Stimulated activated naive CD8-positive, alpha-beta T cell treated with anti-CD3 and anti-CD28 coated beads, Interleukin-15, amount 100 ng/mL, for 72 hours (primary cell): ENCODE results near the gene KIF16B.

Source experiments
- ATAC-seq: fragments of 150-1000 bp; cut with Tn5 transposase; 2 replicates; pipeline ENCODE4 v1.10.0; 2021; ENCODE audit warnings: mild to moderate bottlenecking, moderate library complexity
- DNase-seq, 2 donors: peaks; one replicate each; pipeline ENCODE4 v3.0.0; 2021 to 2022
- H3K27ac Mint-ChIP-seq, 2 donors: one replicate each; pipeline ENCODE4 v1.8.0; 2022; ENCODE audit warnings: mild to moderate bottlenecking in 2 of 2, mixed read lengths in 2 of 2, moderate library complexity in 2 of 2
- H3K27me3 Mint-ChIP-seq: one replicate; pipeline ENCODE4 v1.8.0; 2022; ENCODE audit warnings: mixed read lengths
- H3K4me1 Mint-ChIP-seq: one replicate; pipeline ENCODE4 v1.8.0; 2022; ENCODE audit warnings: mild to moderate bottlenecking, mixed read lengths
- H3K4me3 Mint-ChIP-seq, 2 donors: one replicate each; pipeline ENCODE4 v1.8.0; 2022; ENCODE audit warnings: mild to moderate bottlenecking in 2 of 2, mixed read lengths in 2 of 2, moderate library complexity in 1 of 2
- H3K9me3 Mint-ChIP-seq, 2 donors: one replicate each; pipeline ENCODE4 v1.8.0; 2022; ENCODE audit warnings: mixed read lengths in 2 of 2

The KIF16B gene

DNA sequence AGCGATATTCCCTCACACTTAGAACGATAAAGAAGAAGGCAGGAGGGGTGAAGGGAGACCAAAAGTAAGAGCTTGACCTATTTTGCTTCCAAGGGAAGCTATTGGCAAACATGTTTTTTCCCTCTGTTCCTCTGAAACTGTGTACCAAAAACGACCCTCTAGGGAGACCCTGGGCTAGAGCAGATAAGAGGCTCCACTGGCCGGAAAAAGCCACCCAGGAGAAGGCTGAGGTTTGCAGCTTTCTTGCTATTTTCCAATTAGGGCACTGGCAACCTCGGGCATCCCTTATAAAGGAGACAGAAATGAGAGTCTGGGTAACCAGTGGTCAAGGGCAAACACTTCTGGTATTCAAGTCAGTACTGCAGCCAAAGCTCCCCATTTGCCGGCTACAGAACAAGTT is 168.0 kb downstream of the KIF16B start:
- ATAC-seq = no peak
- Mint-ChIP-seq H3K27me3 (no peaks in the 10 kb centered on the region), H3K4me3 (no peak overlapping the region), H3K27ac (no peak overlapping the region), H3K9me3 (no peaks in the 10 kb centered on the region), H3K4me1 (no peaks in the 10 kb centered on the region)
- DNase-seq = no peak

DNA sequence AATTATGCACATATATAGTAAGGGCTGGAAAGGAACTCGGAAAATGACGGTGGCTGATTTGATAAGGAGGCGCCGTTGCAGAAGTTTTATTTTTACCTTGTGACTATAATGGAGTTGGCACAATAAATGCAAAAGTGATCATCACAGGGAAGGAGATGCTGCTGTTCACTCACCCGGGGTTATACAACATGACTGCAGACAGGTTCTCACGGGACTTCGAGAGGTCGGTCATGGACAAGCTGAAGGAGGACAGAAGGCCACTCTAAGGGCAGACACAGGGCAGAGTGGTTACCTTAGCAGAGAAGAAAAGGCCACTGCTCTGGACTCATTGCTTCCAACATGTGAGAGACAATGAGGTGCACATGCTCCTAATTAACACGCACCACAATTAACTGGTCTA is 168.6 kb downstream of the KIF16B start:
- no peak for ATAC-seq
- no peaks in the 10 kb centered on the region for H3K9me3 Mint-ChIP-seq

DNA sequence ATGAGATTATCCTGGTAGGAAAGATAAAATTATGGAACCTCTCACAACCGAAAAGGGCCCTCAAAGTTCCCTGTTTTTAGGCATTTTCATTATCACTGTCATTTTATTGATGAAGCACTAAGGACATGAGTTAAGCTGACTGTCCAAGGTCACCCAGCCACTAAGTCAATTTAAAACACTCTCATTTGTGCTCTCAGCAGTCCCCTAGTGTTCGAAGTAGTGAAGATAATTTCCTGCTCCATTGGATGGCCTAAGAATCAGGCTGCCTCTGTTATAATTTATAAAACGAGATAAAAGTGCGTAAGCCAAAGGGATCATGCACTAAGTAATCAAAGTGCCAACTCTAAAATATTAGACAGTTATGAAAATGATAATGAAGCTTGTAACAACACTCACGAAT is 169.1 kb downstream of the KIF16B start:
- Mint-ChIP-seq H3K27me3 (no peaks in the 10 kb centered on the region), H3K27ac (no peak overlapping the region), H3K4me3 (no peak overlapping the region), H3K9me3 (no peaks in the 10 kb centered on the region), H3K4me1 (no peaks in the 10 kb centered on the region)
- DNase-seq (no peak), ATAC-seq (no peak)

More for the DNA sequence above, 168.6 kb downstream of the KIF16B start:
- DNase-seq = no peak
- Mint-ChIP-seq H3K4me3 (no peak overlapping the region), H3K27me3 (no peaks in the 10 kb centered on the region), H3K27ac (no peak overlapping the region), H3K4me1 (no peaks in the 10 kb centered on the region)

DNA sequence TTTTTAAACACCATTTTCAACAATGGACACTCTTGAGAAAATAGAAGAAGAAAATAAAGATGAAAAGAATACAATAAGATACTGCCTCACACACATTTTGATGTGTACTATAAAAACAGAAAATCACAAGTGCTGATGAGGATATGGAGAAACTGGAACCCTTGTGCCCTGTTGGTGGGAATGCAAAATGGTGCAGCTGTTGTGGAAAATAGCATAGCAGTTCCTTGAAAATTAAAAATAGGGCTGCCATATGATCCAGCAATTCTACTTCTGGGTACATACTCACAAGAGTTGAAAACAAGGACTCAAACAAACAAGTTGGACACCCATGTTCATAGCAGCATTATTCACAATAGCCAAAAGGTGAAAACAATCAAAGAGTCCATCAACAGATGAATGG is 173.0 kb downstream of the KIF16B start:
- ATAC-seq = no peak
- Mint-ChIP-seq H3K27ac (no peak overlapping the region), H3K9me3 (no peaks in the 10 kb centered on the region), H3K4me1 (no peaks in the 10 kb centered on the region), H3K4me3 (no peak overlapping the region), H3K27me3 (no peaks in the 10 kb centered on the region)
- no peak for DNase-seq

DNA sequence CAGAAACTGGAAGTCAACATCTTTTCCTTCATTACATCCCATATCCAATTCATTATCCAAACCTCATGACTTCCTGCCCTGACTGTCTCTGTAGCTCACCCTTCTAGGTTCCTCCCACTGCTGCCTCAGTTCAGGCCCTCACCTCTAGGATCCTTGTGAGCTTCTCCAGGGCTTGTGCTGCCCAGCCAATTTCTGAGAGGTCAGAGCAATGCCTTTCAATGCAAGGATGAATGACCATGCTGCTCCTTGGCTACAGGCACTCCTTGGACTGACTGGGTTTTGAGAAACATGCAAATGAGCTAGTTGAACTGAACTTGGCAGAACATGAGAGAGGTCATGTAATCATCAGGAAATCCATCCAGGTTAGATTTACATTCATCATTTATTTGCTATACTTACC is 173.4 kb downstream of the KIF16B start:
- H3K4me3 Mint-ChIP-seq = no peak overlapping the region
- no peak for ATAC-seq
- DNase-seq = no peak
- no peaks in the 10 kb centered on the region for H3K9me3 Mint-ChIP-seq
- H3K27ac Mint-ChIP-seq = no peak overlapping the region
- no peaks in the 10 kb centered on the region for H3K4me1 Mint-ChIP-seq
- no peaks in the 10 kb centered on the region for H3K27me3 Mint-ChIP-seq

DNA sequence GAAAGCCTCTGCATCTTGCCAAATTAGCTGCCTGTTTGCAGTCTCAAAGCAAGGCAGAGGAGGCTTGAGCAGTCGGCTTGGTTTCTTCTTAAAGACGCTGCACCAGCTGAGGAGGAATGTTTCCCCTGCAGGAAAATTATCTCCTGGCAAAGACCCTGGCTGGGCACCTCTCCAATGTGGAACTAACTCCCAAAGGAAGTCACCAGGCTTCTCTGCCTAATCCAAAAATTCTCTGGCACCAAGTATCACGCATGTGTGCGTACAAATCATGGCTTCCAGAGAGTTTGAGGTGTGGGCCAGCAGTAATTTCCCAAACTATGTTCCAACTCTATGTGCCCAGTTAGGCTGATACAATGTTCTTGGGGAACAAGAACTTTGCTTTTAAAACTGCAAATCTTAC is 176.2 kb downstream of the KIF16B start:
- Mint-ChIP-seq H3K4me1 (no peaks in the 10 kb centered on the region), H3K27me3 (no peaks in the 10 kb centered on the region), H3K4me3 (no peak overlapping the region), H3K27ac (no peak overlapping the region), H3K9me3 (no peaks in the 10 kb centered on the region)
- DNase-seq (no peak), ATAC-seq (no peak)

DNA sequence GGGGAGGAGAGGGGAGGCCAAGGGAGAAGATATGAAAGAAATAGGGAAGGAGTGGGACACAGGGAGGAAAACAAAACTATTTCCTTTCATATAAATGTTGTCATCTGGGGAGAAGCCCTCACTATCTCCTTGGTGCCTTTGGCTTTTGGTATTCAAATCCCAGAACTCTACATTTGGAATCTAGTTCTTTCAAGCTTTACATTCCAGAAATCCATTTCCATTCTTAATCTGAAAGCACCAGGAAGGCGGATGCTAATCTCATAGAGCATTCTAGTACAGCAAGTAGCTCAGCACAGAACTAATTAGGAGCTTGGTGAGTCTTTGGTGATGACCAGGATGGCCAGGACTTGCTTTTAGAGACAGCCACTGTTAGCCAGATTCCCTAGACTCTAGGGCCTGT is 177.9 kb downstream of the KIF16B start:
- no peak overlapping the region for H3K27ac Mint-ChIP-seq
- H3K9me3 Mint-ChIP-seq = no peaks in the 10 kb centered on the region
- no peak for DNase-seq
- no peaks in the 10 kb centered on the region for H3K4me1 Mint-ChIP-seq
- no peak for ATAC-seq
- no peak overlapping the region for H3K4me3 Mint-ChIP-seq
- H3K27me3 Mint-ChIP-seq = no peaks in the 10 kb centered on the region

DNA sequence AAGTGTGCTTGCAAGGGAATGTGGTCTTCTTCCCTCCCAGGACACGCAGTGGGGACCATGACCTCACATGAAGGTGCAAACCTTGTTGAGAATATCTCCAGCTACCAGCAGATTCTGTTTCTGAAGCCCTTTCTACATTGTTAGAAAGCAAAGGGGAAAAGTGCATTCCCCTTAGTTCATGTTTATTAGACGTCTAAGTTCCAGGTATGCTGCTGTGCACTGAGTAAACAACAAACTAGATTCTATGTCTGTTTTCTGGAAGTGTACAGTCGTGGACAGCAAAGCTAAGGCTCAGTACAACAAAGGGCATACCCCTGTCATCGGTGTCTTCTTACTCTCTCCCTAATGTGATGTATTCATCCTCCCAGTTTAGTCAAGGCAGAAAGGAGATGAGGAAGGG is 178.5 kb downstream of the KIF16B start:
- Mint-ChIP-seq H3K27ac (no peak overlapping the region), H3K4me1 (no peaks in the 10 kb centered on the region), H3K27me3 (no peaks in the 10 kb centered on the region), H3K9me3 (no peaks in the 10 kb centered on the region), H3K4me3 (no peak overlapping the region)
- ATAC-seq (no peak), DNase-seq (no peak)

DNA sequence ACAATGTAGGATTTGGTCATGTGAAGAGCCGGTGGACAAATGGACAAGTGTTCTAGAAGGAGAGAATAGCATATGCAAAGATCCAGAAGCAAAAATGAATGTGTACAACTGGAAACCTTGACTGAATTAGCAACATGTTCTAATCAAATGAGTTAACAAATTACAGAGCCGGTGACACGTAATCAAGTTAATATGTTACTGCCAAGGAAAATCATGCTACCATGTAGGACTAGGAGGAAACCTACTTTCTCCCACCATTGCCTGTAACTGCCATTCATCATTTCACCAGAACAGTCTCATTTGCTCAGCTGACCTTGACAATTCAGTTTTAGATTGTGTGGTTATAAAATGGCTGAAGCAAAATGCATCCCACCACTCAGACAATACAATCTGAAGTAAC is 179.4 kb downstream of the KIF16B start:
- Mint-ChIP-seq H3K4me1 (no peaks in the 10 kb centered on the region), H3K4me3 (no peak overlapping the region), H3K9me3 (no peaks in the 10 kb centered on the region), H3K27me3 (no peaks in the 10 kb centered on the region), H3K27ac (no peak overlapping the region)
- ATAC-seq (no peak), DNase-seq (no peak)

DNA sequence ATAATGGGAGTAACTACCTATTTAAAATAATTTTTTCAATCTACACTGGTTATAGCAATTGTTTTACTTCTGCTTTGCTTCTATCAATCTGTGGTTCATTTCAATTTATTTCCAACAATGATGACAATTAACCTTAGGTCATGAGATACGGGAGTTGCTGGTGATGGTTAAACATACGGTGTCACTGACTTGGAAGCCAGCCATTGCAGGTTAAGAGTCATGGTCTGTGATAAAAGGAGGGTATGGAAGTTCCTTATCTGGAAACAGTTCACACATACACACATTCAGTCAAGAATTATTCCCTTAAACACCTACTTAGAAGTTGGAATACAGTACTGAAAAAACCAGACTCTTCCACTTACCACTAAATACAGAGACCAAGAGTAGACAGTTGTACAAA is 180.0 kb downstream of the KIF16B start:
- H3K9me3 Mint-ChIP-seq = no peaks in the 10 kb centered on the region
- H3K4me1 Mint-ChIP-seq = no peaks in the 10 kb centered on the region
- ATAC-seq (no peak), DNase-seq (no peak)
- no peak overlapping the region for H3K27ac Mint-ChIP-seq
- no peak overlapping the region for H3K4me3 Mint-ChIP-seq
- no peaks in the 10 kb centered on the region for H3K27me3 Mint-ChIP-seq

DNA sequence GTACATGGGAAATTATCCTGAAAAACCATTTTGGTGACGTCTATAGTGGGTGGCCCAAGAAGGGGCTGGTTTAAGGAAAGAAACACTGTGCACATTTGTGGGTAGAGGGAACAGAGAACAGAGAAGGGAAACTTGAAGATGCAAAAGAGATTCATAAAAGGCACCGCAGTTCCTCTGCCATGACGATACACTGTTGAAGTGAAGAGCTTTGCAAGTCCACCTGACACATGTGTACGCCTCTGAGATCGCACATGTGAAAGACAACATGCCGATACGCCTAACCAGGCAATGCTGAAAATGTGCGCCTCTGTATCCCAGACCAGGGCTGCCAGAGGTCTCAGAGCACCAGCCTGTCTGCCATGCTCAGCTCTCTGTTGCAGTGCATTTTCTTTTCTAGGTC is 180.9 kb downstream of the KIF16B start:
- H3K4me3 Mint-ChIP-seq = no peak overlapping the region
- H3K9me3 Mint-ChIP-seq = no peaks in the 10 kb centered on the region
- H3K27ac Mint-ChIP-seq = no peak overlapping the region
- ATAC-seq (no peak), DNase-seq (no peak)
- no peaks in the 10 kb centered on the region for H3K27me3 Mint-ChIP-seq
- no peaks in the 10 kb centered on the region for H3K4me1 Mint-ChIP-seq

DNA sequence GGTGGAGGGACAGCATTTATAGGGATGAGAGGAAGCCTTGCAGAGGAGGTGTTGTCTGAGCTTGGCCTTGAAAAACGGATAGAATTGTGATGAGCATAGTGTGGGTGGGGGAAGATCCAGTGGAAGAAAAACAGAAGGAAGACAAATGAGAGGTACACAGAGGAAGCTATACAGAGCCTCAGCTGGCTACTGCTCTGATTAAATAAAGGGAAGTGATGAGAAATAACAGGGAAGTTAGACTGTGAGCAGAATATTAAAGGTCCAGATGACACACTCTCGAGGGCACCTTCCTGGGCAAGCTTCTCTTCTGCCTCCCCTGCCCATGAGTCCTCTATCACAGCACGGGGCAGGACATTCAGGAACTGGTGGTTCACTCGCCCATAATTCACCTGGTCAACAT is 182.3 kb downstream of the KIF16B start:
- Mint-ChIP-seq H3K27ac (no peak overlapping the region), H3K4me3 (no peak overlapping the region), H3K27me3 (no peaks in the 10 kb centered on the region), H3K4me1 (no peaks in the 10 kb centered on the region), H3K9me3 (no peaks in the 10 kb centered on the region)
- ATAC-seq (no peak), DNase-seq (no peak)

DNA sequence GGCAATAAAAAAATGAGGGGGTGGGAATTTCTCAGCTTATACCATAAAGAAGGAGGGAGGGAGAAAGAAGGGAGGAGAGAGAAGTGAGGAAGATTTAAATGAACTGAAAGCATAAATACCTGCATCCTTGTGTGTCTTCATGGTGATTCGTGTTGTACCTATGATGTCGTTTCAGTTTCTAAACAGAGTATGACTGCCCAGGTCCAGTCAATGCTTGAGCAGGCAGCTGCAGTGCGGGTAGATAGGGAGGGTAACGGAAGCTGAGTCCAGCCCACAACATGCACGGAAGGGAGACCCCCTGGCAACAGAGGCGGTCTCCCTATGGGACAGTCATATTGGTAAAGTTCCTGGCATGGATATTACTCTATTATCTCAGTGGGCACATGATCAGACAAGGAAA is 184.5 kb downstream of the KIF16B start:
- H3K4me1 Mint-ChIP-seq = no peaks in the 10 kb centered on the region
- no peak overlapping the region for H3K4me3 Mint-ChIP-seq
- no peaks in the 10 kb centered on the region for H3K27me3 Mint-ChIP-seq
- H3K9me3 Mint-ChIP-seq = no peaks in the 10 kb centered on the region
- peak overlapping the region in 1 of 2 donors; percentile 67 for H3K27ac Mint-ChIP-seq
- DNase-seq = no peak
- no peak for ATAC-seq

DNA sequence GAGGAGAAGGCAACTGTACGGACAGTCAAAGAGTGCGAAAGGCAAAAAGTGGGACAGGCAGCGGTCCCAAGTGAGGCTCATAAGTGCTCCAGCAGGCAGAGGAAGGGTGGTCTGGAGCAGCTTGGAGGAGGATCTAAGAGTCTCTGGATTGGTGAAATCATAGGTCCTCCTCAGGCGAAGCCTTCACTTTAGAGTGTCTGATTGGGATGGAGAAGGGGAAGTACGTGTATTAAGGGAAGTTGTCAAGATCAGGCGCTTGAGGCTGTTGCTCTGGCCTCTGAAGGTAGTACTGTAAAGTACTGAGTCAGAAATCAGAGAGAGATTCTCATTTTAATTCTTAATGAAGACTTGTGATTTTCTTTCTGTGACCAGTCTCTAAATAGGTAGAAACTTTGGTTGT is 185.6 kb downstream of the KIF16B start:
- Mint-ChIP-seq H3K4me3 (no peak overlapping the region), H3K4me1 (no peaks in the 10 kb centered on the region), H3K27ac (no peak overlapping the region), H3K27me3 (no peaks in the 10 kb centered on the region), H3K9me3 (no peaks in the 10 kb centered on the region)
- no peak for ATAC-seq
- DNase-seq = no peak

DNA sequence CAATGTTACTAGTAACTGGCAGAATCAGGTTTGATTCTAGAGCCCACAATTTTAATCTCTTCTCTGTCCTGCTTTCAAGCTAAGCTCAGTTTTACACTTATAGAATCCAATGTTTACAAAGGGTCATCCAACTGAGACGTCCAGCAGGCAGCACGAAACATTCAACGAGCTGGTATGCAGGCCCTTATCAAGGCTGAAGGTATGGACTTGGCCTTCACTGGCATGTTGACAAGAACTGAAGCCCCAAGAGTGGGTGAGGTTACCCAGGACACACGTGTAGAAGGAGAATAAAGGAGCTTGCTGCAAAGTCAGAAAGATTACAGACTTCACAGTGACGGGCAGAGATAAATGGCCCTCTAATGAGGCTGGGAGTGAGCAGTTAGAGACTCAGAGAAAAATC is 187.4 kb downstream of the KIF16B start:
- H3K9me3 Mint-ChIP-seq = no peaks in the 10 kb centered on the region
- no peak overlapping the region for H3K4me3 Mint-ChIP-seq
- ATAC-seq = no peak
- no peak overlapping the region for H3K27ac Mint-ChIP-seq
- H3K27me3 Mint-ChIP-seq = no peaks in the 10 kb centered on the region
- no peaks in the 10 kb centered on the region for H3K4me1 Mint-ChIP-seq
- DNase-seq = no peak

DNA sequence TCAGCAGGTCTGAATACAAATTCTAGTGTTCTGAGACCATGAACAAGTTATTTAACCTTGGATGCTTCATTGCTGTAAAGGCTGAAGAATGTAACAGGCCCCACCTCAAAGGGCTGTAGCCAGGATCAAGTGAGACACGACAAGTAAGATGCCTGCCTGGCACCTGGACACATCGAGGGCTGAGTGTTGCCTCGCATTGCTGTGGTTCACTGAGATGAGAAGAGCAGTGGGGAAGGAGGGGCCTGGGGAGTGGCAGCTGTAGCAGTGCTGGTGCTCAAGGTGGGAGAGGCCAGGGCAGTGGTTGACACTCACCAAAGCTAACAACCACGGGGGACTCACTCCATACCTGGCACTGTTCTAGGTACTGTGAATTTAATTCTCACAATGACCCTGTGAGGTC is 187.8 kb downstream of the KIF16B start:
- ATAC-seq = no peak
- H3K27me3 Mint-ChIP-seq = no peaks in the 10 kb centered on the region
- peak overlapping the region in 1 of 2 donors; percentile 44 for H3K27ac Mint-ChIP-seq
- no peaks in the 10 kb centered on the region for H3K9me3 Mint-ChIP-seq
- no peak for DNase-seq
- no peak overlapping the region for H3K4me3 Mint-ChIP-seq
- no peaks in the 10 kb centered on the region for H3K4me1 Mint-ChIP-seq

DNA sequence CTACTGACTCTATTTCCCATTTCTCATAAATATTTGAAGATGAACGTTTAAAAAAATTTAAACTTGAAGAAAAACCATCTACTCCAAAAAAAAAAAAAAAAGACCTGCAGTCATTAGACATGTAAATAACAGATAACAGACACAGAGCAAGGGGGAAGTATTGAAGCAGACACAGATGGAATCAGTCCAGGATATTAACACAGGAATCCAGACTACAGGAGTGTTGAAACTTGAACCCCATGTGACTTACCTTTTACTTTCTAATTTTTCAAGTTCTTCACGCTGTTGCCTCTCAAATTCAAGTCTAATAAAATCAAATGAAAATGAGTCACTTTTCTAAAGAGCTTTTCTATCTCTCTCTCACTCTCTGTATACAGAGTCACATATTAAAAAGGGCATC is 191.8 kb downstream of the KIF16B start:
- ATAC-seq (no peak), DNase-seq (no peak)
- no peak overlapping the region for H3K27ac Mint-ChIP-seq
- no peaks in the 10 kb centered on the region for H3K4me1 Mint-ChIP-seq
- no peaks in the 10 kb centered on the region for H3K27me3 Mint-ChIP-seq
- no peaks in the 10 kb centered on the region for H3K9me3 Mint-ChIP-seq
- H3K4me3 Mint-ChIP-seq = no peak overlapping the region
